IPS DF 19.7 (cell line): Measurements from ENCODE around the gene EFHC1.
"Not testable (repeated sequence)": the region's sequence is repeated elsewhere in the genome, so short reads cannot be mapped to it uniquely, and the experiment has no call there.

Experiments used
- DNase-seq: peaks from one replicate; pipeline ENCODE4 v3.0.0-alpha.2; 2013; ENCODE audit warnings: low read depth, low spot score

EFHC1 gene

GRCh38 chr6:52438926-52439325 is 18.8 kb downstream of the EFHC1 start:
- DNase-seq = no peak

- DNase-seq = no peak
These were observed 34.4 kb downstream of the EFHC1 start for GRCh38 chr6:52454556-52454955.

GRCh38 chr6:52457096-52457495 is 37.0 kb downstream of the EFHC1 start:
- DNase-seq = no peak

GRCh38 chr6:52461194-52461593 is 41.1 kb downstream of the EFHC1 start:
- not testable (repeated sequence) for DNase-seq

- DNase-seq = no peak
These were observed 54.0 kb downstream of the EFHC1 start for GRCh38 chr6:52474173-52474572.

- no peak for DNase-seq
These were observed 55.2 kb downstream of the EFHC1 start for GRCh38 chr6:52475307-52475706.

- DNase-seq = no peak
These were observed 62.9 kb downstream of the EFHC1 start for GRCh38 chr6:52482903-52483670.

- no peak for DNase-seq
These were observed 63.5 kb downstream of the EFHC1 start for GRCh38 chr6:52483671-52484003.

- DNase-seq = no peak
These were observed 69.7 kb downstream of the EFHC1 start for GRCh38 chr6:52489881-52490280.

GRCh38 chr6:52491203-52492069 is 71.3 kb downstream of the EFHC1 start:
- DNase-seq = no peak

- no peak for DNase-seq
These were observed 73.5 kb downstream of the EFHC1 start for GRCh38 chr6:52493669-52494068.

- DNase-seq = no peak
These were observed 74.3 kb downstream of the EFHC1 start for GRCh38 chr6:52494298-52495072.

- no peak for DNase-seq
These were observed 75.8 kb downstream of the EFHC1 start for GRCh38 chr6:52495922-52496321.

GRCh38 chr6:52496631-52497030 is 76.5 kb downstream of the EFHC1 start:
- DNase-seq = no peak

GRCh38 chr6:52497652-52498408 is 77.7 kb downstream of the EFHC1 start:
- no peak for DNase-seq

GRCh38 chr6:52498538-52499017 is 78.4 kb downstream of the EFHC1 start:
- DNase-seq = no peak

- no peak for DNase-seq
These were observed 78.9 kb downstream of the EFHC1 start for GRCh38 chr6:52499026-52499425.

GRCh38 chr6:52499681-52500236 is 79.6 kb downstream of the EFHC1 start:
- DNase-seq = no peak

- no peak for DNase-seq
These were observed 80.3 kb downstream of the EFHC1 start for GRCh38 chr6:52500238-52501129.
